HEK293 (cell line): ENCODE measurements around the gene OBP2A.
A peak's percentile ranks its signal among the peaks of the same experiment; 100 is the strongest.

Source experiments
- CTCF ChIA-PET: fragments of 350-600 bp; formaldehyde crosslinking; extraction: SDS; loops from one replicate; lab custom pipeline; 2021; ENCODE audit warnings: antibody characterized with exemption; lab: Yijun Ruan, JAX
- POLR2A ChIA-PET: fragments of 300-600 bp; formaldehyde crosslinking; extraction: SDS; loops from one replicate; lab custom pipeline; 2020; ENCODE audit warnings: antibody characterized with exemption, inconsistent platforms; lab: Yijun Ruan, JAX
- H3K27ac ChIP-seq: fragments of 200-500 bp; sonication (Bioruptor generic); 2 replicates; pipeline ENCODE4 v1.5.1; 2014; ENCODE audit warnings: low read depth, low read length, control low read depth, inconsistent platforms; ENCODE audit errors: extremely low read depth
- H3K36me3 ChIP-seq, 2 experiments: fragments of 200-500 bp in 1 of 2; sonication (Bioruptor generic) in 1 of 2; 1 replicate in 1 of 2; 2 replicates in 1 of 2; pipeline ENCODE4 v1.5.1; 2014 to 2017; ENCODE audit warnings: inconsistent platforms in 2 of 2, low read length in 2 of 2; ENCODE audit not compliant: control insufficient read depth in 2 of 2, insufficient read depth in 1 of 2
- H3K4me1 ChIP-seq: fragments of 200-500 bp; sonication (Bioruptor generic); 2 replicates; pipeline ENCODE4 v1.5.1; 2014; ENCODE audit warnings: mild to moderate bottlenecking, low read length, inconsistent platforms; ENCODE audit not compliant: control insufficient read depth, insufficient read depth
- H3K4me3 ChIP-seq: 2 replicates; pipeline ENCODE4 v1.5.1; 2011; ENCODE audit warnings: low read depth, mild to moderate bottlenecking, control low read depth, low read length, moderate library complexity
- H3K9me3 ChIP-seq: fragments of 200-500 bp; sonication (Bioruptor generic); 2 replicates; pipeline ENCODE4 v1.5.1; 2014; ENCODE audit warnings: low read depth, low read length, inconsistent platforms; ENCODE audit not compliant: control insufficient read depth, insufficient read depth
- BCL6B ChIP-seq: fragments of 450-650 bp; formaldehyde crosslinking; IDR thresholded peaks from 2 replicates; pipeline ENCODE4 v1.5.1; 2017; ENCODE audit warnings: missing biosample characterization, missing genetic modification characterization
- EGR2 ChIP-seq: fragments of 450-650 bp; formaldehyde crosslinking; IDR thresholded peaks from 2 replicates; pipeline ENCODE4 v1.5.1; 2016; ENCODE audit warnings: low read depth, missing biosample characterization, missing genetic modification characterization
- GLI2 ChIP-seq: fragments of 450-650 bp; formaldehyde crosslinking; IDR thresholded peaks from 2 replicates; pipeline ENCODE4; 2017; ENCODE audit warnings: missing biosample characterization, missing genetic modification characterization, low read depth, borderline replicate concordance
- KLF1 ChIP-seq: fragments of 450-650 bp; formaldehyde crosslinking; IDR thresholded peaks from 2 replicates; pipeline ENCODE4 v1.5.1; 2016; ENCODE audit warnings: missing biosample characterization, missing genetic modification characterization
- KLF16 ChIP-seq: fragments of 450-650 bp; formaldehyde crosslinking; IDR thresholded peaks from 2 replicates; pipeline ENCODE4 v1.5.1; 2017; ENCODE audit warnings: missing biosample characterization, missing genetic modification characterization
- MEIS1 ChIP-seq: sonication (generic); formaldehyde crosslinking; IDR thresholded peaks from 2 replicates; pipeline ENCODE4 v1.8.1; 2022; ENCODE audit warnings: missing genetic modification reagents, mild to moderate bottlenecking, borderline replicate concordance
- PRDM1 ChIP-seq: fragments of 450-650 bp; formaldehyde crosslinking; IDR thresholded peaks from 2 replicates; pipeline ENCODE4; 2016; ENCODE audit warnings: missing biosample characterization, missing genetic modification characterization
- PRDM4 ChIP-seq: fragments of 450-650 bp; formaldehyde crosslinking; IDR thresholded peaks from 2 replicates; pipeline ENCODE4 v1.5.1; 2017; ENCODE audit warnings: missing biosample characterization, missing genetic modification characterization
- SETDB1 ChIP-seq: IDR thresholded peaks from one replicate; pipeline ENCODE4 v1.6.1; 2017; ENCODE audit warnings: mild to moderate bottlenecking, low read length, moderate library complexity, mixed read lengths; ENCODE audit not compliant: insufficient read length
- SP2 ChIP-seq: fragments of 450-650 bp; formaldehyde crosslinking; IDR thresholded peaks from 2 replicates; pipeline ENCODE4 v1.5.1; 2016; ENCODE audit warnings: missing biosample characterization, missing genetic modification characterization
- SP3 ChIP-seq: fragments of 450-650 bp; formaldehyde crosslinking; IDR thresholded peaks from 2 replicates; pipeline ENCODE4 v1.5.1; 2016; ENCODE audit warnings: missing biosample characterization, missing genetic modification characterization
- WT1 ChIP-seq: fragments of 450-650 bp; formaldehyde crosslinking; IDR thresholded peaks from 2 replicates; pipeline ENCODE4 v1.5.1; 2016; ENCODE audit warnings: missing biosample characterization, missing genetic modification characterization
- ZBTB8A ChIP-seq: fragments of 450-650 bp; formaldehyde crosslinking; IDR thresholded peaks from 2 replicates; pipeline ENCODE4 v1.5.1; 2016; ENCODE audit warnings: missing biosample characterization, missing genetic modification characterization
- ZFHX2 ChIP-seq: fragments of 450-650 bp; formaldehyde crosslinking; conservative IDR thresholded peaks from 2 replicates; pipeline ENCODE4 v1.5.1; 2016; ENCODE audit warnings: missing biosample characterization, missing genetic modification characterization
- ZNF157 ChIP-seq: fragments of 450-650 bp; formaldehyde crosslinking; IDR thresholded peaks from 2 replicates; pipeline ENCODE4 v1.5.1; 2016; ENCODE audit warnings: missing biosample characterization, missing genetic modification characterization
- ZNF529 ChIP-seq: fragments of 450-650 bp; formaldehyde crosslinking; IDR thresholded peaks from 2 replicates; pipeline ENCODE4 v1.5.1; 2017; ENCODE audit warnings: missing genetic modification characterization, missing biosample characterization; ENCODE audit not compliant: insufficient replicate concordance
- ZNF549 ChIP-seq: fragments of 450-650 bp; IDR thresholded peaks from 2 replicates; pipeline ENCODE4 v1.5.1; 2018; ENCODE audit warnings: missing biosample characterization, missing genetic modification characterization, mild to moderate bottlenecking, inconsistent platforms, moderate library complexity
- ZNF596 ChIP-seq: fragments of 450-650 bp; IDR thresholded peaks from 2 replicates; pipeline ENCODE4 v1.5.0; 2018; ENCODE audit warnings: missing biosample characterization, mild to moderate bottlenecking, missing genetic modification characterization, moderate library complexity
- ZNF670 ChIP-seq: fragments of 450-650 bp; formaldehyde crosslinking; IDR thresholded peaks from 2 replicates; pipeline ENCODE4 v1.5.1; 2016; ENCODE audit warnings: missing biosample characterization, missing genetic modification characterization, low read depth
- ZNF792 ChIP-seq: fragments of 450-650 bp; formaldehyde crosslinking; IDR thresholded peaks from 2 replicates; pipeline ENCODE4 v1.5.1; 2016; ENCODE audit warnings: missing biosample characterization, missing genetic modification characterization
- ZNF837 ChIP-seq: fragments of 450-650 bp; formaldehyde crosslinking; IDR thresholded peaks from 2 replicates; pipeline ENCODE4 v1.5.1; 2016; ENCODE audit warnings: missing biosample characterization, missing genetic modification characterization
- TF ChIP-seq, protein P1 (sequence below): fragments of 450-650 bp; formaldehyde crosslinking; IDR thresholded peaks from 2 replicates; pipeline ENCODE4 v1.5.1; 2016; ENCODE audit warnings: missing biosample characterization, missing genetic modification characterization
- TF ChIP-seq, protein P2 (sequence below): fragments of 450-650 bp; formaldehyde crosslinking; IDR thresholded peaks from 2 replicates; pipeline ENCODE4 v1.5.1; 2017; ENCODE audit warnings: missing biosample characterization, mild to moderate bottlenecking, missing genetic modification characterization, moderate library complexity

Gene OBP2A

DNA sequence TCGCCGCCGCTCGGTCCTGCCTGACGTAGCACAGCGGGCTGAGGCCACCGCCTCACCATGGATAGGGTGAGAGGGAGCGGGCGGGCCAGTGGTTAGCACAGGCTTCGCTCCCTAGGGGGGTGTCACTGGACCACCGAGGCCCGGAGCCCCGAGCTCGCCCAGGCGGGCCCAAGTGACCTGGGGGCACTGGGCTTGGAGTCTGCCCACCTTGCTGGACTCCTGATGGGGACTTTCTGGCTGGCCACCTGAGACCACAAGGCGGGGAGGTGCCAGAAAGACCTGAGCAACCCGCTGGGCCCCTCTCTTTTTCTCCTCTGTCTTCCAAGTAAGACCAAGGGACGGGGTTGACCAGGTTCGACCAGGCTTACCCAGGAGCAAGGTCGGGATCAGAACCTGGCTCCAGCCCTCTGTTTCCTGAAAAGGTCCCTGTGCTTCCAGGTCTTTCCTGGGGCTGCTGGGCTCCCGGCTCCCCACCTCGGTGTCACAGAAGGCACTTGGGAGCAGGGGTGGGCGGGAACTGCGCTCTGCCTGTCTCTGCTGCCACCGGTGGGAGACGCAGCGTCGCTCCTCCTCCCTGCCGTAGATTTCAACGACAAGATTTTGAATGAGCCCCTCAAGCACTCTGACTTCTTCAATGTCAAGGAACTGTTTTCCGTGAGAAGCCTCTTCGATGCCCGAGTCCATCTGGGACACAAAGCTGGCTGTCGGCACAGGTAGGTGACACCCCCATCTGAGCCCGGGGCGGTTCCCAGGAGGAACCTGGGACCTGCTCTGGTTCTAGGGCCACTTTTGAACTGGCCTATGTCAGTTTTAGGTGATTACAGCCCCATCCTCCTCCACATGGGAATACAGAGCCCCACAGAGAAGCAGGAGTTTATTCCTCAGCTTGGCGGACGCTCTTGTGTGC lies 44.4 kb upstream of the OBP2A start (continued):
- 0 out of 2 replicates have a peak, but pooled peaks have one; percentile 1 for TF ChIP-seq ZBTB8A (tag by site-specific recombination)
- TF ChIP-seq PRDM1 (tag by site-specific recombination), result no peak
- no peak for TF ChIP-seq ZNF529
- no peak for TF ChIP-seq ZNF596 (tag by site-specific recombination)
- no peak for TF ChIP-seq BCL6B (tag by site-specific recombination)

DNA sequence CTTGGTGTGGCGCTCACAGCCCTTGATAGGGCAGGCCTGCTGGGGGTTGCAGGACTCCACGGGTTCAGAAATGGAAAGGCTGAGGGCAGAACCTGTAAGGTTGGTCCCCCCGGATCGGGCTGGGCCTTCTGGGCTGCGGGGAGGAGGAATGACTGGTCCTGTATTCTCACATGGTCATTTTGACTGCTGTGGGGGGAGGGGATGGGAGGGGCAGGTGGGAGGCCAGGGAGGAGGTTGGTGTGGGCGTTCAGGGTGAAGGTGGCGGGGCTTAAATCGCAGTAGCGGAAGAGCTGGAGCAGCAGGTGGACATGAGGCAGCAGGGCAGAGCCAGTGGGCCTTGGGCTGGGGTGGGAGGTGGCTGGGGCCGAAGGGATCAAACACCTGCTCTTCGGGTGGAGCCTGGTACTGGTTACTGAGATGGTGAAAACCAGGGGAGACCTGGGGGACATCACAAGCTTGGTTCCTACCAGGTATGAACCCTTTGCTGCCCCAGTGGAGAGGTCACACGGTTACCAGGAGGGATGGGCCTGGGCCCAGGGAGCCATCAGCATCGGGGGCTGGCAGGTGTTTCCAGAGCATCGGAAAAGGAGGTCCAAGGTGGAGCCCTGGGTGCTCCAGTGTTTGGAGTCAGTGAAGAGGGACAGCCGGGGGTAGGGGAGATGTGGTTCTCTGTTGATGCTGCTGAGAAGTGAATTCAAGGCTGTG lies 43.6 kb upstream of the OBP2A start:
- no peak overlapping the region for H3K27ac ChIP-seq
- no peaks in the 10 kb centered on the region for H3K9me3 ChIP-seq
- CTCF ChIA-PET, result no interaction called here
- TF ChIP-seq, protein P1, sequence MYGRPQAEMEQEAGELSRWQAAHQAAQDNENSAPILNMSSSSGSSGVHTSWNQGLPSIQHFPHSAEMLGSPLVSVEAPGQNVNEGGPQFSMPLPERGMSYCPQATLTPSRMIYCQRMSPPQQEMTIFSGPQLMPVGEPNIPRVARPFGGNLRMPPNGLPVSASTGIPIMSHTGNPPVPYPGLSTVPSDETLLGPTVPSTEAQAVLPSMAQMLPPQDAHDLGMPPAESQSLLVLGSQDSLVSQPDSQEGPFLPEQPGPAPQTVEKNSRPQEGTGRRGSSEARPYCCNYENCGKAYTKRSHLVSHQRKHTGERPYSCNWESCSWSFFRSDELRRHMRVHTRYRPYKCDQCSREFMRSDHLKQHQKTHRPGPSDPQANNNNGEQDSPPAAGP, result no peak
- TF ChIP-seq SP3 (tag by site-specific recombination) (peak; percentile 23; the same call in 1 of the 2 replicates), KLF16 (tag by site-specific recombination) (no peak), ZFHX2 (tag by site-specific recombination) (peak; percentile 60; the same call in 1 of the 2 replicates), EGR2 (tag by site-specific recombination) (peak; percentile 78), ZNF157 (tag by site-specific recombination) (no peak), KLF1 (tag by site-specific recombination) (peak; percentile 8; the same call in 1 of the 2 replicates)
- TF ChIP-seq, protein P2, sequence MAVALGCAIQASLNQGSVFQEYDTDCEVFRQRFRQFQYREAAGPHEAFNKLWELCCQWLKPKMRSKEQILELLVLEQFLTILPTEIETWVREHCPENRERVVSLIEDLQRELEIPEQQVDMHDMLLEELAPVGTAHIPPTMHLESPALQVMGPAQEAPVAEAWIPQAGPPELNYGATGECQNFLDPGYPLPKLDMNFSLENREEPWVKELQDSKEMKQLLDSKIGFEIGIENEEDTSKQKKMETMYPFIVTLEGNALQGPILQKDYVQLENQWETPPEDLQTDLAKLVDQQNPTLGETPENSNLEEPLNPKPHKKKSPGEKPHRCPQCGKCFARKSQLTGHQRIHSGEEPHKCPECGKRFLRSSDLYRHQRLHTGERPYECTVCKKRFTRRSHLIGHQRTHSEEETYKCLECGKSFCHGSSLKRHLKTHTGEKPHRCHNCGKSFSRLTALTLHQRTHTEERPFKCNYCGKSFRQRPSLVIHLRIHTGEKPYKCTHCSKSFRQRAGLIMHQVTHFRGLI (tag by site-specific recombination), result peak; percentile 33; the same call in 1 of the 2 replicates
- H3K36me3 ChIP-seq, result peaks cover 0 to 38% of the 10 kb centered on the region in 2 experiments; a peak in 2 of 3 replicates
- POLR2A ChIA-PET, result no interaction called here
- H3K4me3 ChIP-seq, result no peak overlapping the region
- peaks cover 3% of the 10 kb centered on the region; the same call in 1 of the 2 replicates for H3K4me1 ChIP-seq

- H3K27ac ChIP-seq, result no peak overlapping the region
- no peak for TF ChIP-seq ZNF792 (tag by site-specific recombination)
- no peak for TF ChIP-seq MEIS1 (CRISPR knock-in tag)
- TF ChIP-seq EGR2 (tag by site-specific recombination), result no peak
- no peak for TF ChIP-seq WT1 (tag by site-specific recombination)
- TF ChIP-seq SP2, result no peak
- TF ChIP-seq SETDB1, result no peak
- TF ChIP-seq ZBTB8A (tag by site-specific recombination), result no peak
- no peak for TF ChIP-seq GLI2 (tag by site-specific recombination)
- no peak for TF ChIP-seq ZNF549 (tag by site-specific recombination)
- no peak for TF ChIP-seq ZNF837 (tag by site-specific recombination)
- TF ChIP-seq PRDM4 (tag by site-specific recombination), result no peak
- TF ChIP-seq ZNF670, result no peak
- no peak overlapping the region for H3K4me3 ChIP-seq
- H3K9me3 ChIP-seq, result no peaks in the 10 kb centered on the region
- CTCF ChIA-PET, result interaction anchor here (0.9 kb wide), 1 partner anchor 91 kb away, joined by 3 read pairs; no protein-coding TSS in a partner anchor
- POLR2A ChIA-PET, result no interaction called here
- H3K4me1 ChIP-seq, result peaks cover 3% of the 10 kb centered on the region; the same call in 1 of the 2 replicates
- H3K36me3 ChIP-seq, result peaks cover 0 to 38% of the 10 kb centered on the region in 2 experiments; a peak in 2 of 3 replicates
Measured at GRCh38 chr9:135502873-135503321, 43.0 kb upstream of the OBP2A start.
